GM21786 (cell line): ENCODE data around the gene MOB2.

Experiments
- ATAC-seq: cut with Tn5 transposase; IDR thresholded peaks from one replicate; pipeline ENCODE4 v1.9.1; 2021; ENCODE audit not compliant: unreplicated experiment

MOB2 gene

DNA sequence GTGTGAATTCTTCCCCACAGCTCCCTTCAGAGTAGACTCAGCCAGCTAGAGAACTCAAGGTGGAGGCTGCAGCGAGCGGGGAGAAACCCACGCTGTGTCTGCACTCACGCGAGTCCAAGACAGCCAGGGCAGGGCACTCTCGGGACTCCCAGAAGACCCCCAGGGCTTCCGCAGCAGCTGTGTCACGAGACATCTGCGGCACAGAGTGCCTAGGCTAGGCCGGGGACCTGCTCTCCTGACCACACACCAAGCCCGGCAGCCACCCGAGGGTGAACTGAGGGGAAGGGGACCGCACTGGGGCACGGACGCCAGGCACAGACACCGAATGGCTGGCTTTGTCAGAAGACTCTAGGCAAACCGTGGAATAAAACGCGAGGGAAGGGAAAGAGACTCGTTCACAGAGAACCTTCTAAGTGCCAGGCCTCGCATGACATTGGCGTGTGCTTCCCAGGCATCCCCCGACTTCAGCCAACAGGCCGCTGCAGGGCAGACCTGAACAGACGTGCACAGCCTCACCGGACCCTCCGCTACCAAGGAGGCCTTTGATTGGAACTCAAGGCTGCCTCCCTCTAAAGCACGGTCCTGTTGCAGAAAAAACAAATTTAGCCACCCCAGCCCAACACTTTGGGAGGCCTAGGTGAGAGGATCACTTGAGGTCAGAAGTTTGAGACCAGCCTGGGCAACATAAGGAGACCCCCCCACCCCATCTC is 18.2 kb upstream of the MOB2 start:
- ATAC-seq, result no peak

DNA sequence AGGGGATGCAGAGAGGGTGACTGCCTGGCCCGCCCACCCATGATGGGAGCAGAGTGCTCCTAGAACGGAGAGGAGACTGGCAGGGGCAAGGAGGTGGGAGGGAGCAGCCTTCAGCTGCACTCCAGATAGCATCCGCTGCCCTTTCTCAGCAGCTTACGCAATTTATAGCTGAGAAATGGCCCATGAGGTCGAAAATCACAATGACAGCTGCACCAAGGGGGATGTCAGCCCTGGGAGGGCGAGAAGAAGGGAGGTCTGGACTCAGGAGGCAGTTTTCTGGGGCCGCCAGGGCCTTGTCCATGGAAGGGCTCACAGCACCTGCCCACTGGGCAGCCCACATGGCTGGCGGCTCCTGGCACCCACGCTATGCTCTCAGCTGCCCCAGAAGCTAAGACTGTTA is 17.6 kb upstream of the MOB2 start:
- ATAC-seq, result no peak

DNA sequence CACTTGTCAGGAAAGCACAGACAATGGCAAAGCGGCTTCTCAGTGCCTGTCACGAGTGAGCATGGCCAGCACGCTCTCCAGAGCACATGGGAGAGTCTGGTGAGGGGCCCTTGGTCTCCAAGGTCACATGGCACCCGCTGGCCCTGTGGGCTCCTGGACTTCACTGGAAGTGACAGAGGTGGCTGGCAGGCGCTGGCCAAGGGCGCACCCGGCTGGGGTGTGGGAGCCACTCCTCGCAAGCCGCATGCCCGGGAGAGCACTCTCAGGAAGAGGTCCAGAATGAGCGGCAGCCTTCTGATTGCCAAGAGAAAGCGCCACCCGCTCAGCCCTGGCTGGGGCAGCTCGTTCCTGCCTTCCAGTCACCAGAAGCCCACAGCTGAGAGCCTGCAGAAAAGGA is 17.1 kb upstream of the MOB2 start:
- no peak for ATAC-seq

DNA sequence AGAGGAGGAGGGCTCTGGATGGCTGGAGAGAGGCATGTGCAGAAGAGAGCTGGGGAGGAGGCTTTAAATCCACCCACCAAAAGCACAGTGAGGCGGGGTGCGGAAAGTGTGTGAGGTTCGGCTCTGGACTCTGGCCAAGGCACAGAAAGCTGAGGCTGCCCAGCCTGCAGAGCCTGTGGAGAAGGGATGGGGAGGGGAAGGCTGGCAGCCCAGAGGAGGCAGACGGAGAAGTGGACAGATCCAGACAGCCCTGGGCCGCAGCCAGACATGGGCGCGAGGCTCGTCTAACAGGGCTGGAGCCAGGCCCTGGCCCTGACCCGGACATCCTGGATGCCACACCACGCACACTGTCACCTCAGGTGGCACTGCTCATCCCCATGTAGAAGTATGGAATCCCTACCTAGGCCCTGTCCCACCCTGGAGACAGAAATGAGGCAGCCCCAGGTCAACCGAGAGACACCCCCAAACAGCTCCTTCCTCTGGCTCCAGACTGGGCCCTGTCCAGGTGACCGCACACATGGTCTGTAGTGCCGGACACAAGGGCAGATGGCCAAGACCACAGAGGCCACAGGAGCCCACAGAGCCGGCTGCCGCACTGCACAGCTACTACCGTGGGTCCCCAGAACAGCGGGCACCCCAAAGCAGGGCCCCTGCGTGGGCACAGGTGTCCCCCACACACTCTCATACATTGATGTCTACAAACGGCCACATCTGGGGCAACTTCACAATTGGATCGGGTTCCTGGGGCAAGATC is 16.6 kb upstream of the MOB2 start:
- no peak for ATAC-seq

DNA sequence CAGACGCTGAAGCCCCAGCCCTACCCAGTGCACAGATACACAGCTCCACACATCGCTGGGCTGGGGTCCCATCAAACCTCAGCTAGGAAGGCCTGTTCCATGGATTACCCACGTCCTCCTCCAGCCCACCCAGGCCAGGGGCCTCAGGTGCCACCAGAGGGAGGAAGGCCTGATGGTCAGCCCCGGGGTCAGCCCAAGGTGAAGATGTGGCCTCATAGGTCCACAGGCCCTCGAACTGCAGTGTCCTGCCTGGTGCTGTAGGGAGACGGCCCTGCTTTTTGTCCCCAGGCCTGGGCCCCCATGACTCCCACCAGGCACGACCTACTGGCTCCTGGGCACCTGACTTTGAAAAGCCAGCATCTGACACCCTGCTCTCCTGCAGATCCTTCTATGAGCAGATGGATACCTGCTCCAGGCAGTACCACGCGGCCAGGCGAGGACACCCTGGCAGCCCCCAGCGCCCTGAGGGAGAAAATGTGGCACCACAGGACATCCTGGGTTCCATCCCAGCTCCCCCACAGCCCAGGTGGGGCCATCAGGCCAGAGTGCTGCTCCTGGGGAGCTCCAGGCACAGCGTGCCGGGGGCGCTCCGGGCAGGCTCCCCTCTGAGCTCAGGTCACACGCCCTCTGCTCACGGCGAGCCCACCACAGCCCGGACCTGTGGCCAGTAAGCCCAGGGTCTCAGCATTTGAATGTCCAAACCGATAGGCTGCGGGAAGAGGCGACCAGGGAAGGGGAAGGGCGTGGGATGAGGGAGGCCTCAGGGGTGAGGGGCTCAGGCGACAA is 15.8 kb upstream of the MOB2 start:
- ATAC-seq, result no peak

DNA sequence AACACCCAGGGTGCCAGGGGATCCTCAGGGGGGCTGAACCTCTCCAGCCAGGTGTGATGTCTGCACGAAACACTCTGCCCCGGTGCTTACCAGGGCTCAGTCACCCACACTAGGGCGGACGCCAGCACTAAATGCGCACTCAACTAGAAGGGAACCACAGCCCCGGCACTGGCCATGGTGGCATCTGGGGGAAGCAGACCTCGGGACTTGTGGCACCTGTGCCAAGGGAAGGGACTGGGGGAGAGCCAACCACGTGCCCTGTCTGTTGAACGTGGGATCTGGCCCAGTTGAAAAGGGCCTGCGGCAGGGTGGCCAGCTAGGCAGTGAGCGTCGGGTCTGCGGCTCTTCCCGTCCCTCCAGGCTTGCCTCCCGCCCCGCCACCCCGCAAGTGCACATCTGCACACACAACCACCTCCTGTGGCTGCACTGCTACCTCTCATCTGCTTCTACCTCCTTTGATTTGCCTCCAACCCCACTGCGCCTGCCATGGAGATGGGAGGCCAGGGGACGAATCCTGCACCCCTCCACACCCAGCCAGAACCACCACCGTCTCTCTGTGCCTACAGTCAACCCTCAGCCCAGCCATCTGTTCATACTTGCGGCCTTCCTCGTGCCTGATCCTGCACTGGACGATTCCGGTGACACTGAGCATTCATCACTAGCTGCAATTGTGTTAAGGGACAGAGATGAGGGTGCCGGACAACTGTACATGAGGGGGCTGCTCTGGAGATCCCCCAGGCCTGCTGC is 15.0 kb upstream of the MOB2 start:
- no peak for ATAC-seq

DNA sequence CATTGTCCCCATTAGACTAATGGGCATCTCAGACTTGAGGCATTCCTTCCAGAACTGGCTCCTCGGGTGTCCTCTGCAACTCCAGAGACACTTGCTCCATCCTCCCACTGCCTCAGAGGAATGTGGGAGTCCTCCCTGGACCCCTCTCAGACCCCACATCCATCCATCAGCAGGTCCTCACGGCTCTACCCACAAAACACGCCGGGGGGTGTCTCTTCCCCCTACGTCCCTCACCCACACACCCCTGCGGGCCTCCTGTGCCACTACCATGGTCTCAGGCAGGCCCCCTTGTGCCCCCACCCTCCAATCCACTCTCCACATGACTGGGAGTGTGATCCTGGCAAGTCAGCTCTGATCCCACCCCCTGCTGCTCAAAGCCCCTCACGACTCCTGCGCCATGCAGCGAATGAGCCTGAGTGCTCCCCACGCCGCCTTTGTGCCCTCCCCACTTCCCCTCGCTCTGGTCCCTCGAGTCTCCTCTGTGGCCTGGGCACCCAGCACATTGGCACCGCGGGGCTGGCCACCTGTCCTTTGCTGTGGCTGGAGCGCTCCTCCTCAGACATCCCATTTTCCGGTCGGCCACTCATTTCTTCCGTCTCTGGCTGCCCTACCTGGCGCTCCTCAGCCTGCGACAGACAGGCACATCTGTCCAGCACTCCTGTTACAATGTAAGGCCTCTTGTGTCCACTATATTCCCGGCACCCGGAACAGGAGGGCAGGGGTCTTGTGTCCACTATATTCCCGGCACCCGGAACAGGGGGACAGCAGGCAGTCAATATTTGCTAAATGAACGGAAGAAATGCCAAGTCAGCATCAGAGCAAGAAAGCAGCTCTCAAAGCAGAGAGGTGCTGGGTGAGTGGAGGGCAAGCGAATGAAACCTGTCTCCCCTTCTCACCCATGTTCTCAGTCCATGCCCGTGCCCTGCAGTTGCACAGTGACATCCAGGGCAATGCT is 14.2 kb upstream of the MOB2 start:
- ATAC-seq, result no peak

DNA sequence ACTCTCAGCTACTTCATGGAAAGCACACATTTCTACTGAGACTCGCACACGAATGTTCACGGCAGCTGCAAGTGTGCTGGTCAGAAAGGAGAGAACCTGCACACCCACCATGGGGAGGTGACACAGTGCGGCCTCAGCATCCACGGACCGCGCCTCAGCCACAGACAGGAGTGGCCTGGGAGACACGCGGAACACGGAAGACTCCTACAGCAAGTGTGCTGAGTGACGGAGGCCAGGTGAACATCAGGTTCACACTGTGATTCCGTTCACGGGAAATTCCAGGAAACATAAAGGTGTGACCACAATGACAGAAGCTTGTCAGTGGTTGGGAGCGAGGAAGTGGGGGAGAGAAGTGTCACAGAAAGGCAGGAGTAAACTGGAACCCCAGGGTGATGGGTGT is 13.3 kb upstream of the MOB2 start:
- ATAC-seq, result no peak

DNA sequence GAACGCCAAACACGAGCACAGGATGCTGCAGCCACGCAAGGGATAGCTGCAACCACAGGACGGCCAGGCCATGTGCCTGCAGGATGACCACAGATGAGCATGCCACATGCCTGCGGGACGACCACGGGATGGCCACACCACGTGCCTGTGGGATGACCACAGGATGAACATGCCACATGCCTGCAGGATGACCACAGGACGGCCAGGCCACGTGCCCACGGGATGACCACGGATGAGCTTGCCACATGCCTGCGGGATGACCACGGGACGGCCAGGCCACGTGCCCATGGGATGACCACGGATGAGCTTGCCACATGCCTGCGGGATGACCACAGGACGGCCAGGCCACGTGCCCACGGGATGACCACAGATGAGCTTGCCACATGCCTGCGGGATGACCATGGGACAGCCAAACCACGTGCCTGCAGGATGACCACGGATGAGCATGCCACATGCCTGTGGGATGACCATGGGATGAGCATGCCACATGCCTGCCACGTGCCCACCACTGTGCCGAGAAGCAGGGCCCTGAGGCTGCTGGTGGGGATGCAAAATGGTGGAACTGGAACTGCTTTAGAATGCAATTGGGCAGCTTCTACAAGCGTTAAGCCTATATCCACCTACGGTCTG is 12.8 kb upstream of the MOB2 start:
- ATAC-seq, result no peak

DNA sequence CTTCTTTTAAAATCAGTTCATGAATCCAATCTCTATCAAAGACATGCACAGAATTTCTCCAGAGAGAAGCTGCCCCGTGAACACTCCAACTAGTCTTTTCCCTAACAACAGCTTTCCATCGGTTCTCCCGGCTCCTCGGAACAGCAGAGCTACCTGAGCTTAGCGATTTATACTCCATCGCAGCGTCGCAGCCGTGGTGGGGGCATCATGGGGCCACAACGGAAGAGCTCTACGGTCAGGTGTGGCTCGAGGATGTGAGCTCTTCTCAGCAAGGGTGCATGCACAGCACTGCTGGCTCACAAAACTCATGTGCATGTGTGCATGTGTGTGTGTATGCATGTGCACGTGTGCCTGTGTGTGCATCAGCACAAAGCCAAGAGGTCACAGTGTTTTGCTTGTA is 11.7 kb upstream of the MOB2 start:
- ATAC-seq, result no peak

DNA sequence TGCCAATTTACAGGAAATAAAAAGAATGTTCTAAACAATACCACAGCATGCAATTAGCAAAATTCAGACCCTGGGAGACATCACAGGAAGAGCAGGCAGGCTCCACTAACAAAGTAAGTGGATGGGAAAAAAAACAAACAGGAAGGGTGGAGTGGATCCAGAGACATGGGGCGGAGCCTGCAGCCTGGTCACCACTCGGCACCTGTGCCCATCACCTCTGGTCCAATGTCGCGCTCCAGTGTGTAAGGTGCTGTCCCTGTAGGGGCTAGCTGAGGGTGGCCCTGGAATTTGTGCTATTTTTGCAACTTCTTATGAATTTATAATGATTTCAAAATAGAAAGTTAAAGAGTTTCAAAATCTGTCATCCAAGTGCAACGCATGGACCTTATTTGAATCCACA is 11.0 kb upstream of the MOB2 start:
- no peak for ATAC-seq

DNA sequence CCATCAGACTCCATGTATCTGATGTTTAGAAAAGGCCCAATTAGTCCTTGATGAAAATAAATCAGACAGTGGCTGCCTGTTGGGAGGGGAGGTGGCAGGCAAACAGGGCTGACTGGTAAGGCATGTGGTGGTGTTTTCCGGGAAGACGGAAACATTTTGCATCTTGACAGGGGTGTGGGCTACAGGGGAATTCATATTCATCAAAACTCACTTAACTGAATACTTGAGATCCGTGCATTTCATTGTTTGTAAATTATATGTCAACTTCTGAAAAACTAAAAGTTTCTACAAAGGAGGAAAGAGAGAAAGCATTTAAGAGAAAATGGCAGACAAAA is 10.1 kb upstream of the MOB2 start:
- ATAC-seq, result no peak

DNA sequence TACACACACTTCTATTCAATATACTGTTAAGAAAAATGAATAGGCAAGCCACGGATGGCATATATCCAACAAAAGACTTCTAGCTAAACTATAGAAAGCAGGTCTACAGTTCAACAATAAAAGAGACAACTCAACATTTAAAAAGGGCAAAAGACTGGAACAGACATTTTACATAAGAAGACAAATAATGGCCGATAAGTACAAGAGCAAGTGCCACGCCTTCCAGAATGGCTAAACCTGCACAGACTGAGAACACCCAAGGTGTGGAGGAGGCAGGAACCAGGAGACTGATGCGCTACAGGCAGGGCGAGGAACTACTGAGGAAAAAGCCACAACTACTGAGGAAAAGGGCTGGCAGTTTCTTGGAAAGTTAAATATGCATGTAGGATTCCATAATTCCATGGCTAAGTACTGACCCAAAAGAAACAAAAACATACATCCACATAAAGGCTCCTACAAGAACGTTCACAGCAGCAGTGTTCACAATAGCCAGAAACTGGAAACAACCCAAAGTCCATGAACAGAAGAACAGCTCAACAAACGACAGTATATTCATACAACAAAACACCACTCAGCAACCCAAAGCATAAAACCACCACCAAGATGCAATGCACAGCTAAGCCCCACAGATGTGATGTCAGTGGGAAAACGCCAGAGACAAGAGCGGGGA is 9.6 kb upstream of the MOB2 start:
- no peak for ATAC-seq

DNA sequence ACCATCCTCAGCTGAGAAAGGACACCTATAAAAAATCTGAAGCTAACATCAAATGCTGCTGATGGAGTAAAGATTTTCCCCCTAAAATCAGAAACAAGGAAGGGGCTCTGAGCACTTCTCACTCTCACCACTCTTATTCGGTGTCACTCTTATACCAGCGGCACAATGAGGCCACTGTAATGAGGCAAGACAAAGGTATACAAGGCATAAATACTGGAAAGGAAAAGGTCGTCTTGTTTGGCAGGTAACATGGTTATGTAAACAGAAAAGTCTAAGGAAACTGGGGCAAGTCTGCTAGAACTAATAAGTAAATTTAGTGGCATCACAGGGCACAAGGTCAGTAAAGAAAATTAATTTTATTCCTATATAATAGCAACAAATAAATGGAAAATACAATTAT is 8.1 kb upstream of the MOB2 start:
- ATAC-seq, result no peak

DNA sequence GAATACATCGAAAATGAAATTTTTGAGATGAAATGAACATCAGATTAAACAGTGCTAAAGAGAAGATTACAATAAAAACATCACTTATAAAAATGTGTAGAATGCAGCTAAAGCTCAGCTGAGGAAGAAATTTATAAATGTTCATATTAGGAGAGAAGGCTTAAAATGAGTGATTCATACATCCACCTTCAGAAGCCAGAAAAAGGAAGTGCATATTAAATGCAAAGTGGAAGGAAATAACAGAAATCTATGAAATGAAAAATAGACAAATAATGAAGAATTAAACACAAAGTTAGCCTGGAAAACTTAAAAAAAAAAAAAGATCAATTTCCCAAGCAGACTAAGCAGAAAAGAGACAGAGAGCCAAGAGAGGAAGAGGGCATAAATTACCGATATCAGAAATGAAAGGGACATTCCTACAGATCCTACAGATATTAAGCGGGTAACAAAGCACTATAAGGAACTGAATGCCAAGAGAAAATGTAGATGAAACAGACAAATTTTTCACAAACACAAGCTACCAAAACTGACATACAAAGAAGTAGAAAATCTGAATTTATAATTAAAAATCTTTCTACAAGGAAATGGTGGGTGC is 7.2 kb upstream of the MOB2 start:
- no peak for ATAC-seq

DNA sequence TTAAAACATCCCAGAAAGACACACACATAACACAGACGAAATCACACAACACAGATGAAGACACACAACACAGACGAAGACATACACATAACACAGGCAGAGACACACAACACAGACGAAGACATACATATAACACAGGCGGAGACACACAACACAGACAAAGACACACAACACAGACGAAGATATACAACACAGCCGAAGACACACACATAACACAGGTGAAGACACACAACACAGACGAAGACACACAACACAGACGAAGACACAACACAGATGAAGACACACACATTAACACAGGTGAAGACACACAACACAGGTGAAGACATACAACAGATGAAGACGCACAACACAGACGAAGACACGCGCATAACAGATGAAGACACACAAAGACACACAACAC is 4.8 kb upstream of the MOB2 start:
- no peak for ATAC-seq

DNA sequence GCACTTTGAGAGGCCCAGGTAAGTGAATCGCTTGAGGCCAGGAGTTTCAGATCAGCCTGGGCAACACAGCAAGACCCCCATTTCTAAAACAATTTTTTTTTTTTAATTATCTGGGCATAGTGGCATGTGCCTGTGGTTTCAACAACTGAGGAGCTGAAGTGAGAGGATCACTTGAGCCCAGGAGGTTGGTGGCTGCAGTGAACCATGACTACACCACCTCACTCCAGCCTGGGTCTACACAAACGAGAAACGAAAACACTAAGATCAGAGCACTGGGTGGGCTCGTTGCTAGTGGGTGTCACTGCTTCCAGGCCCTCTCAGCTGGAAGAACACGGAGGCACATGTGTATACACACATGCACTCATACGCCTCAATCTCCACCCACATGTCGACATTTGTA is 4.1 kb upstream of the MOB2 start:
- no peak for ATAC-seq

DNA sequence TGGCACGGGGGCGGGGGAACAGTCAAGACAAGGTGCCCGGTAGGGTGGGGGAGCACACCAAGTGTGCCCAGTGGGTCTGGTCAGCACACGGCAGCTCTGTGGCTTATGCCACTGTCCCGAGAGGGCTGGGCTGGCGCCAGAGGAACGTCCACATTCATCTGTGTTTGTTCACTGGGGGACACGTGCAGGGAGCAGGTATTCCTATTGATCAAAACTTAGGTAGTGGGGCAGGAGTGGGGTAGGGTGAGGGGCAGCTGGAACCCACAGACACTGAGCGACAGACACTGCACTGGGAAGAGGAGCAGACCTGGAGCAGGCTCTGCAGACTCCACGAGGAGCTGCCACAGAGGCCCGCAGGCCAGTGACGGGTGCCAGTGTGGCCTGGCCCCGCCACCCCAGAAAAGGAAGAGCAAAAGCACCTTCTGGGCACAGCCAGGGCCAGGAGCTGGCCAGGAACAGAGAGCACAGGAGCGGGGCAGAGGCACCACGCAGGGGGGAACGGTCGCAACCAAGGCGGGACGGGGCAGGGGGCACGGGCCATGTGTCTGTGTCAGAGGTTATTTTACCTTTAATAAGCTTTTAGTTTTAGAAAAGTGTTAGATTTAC is 2.1 kb upstream of the MOB2 start:
- no peak for ATAC-seq
